C4-2B (cell line): ENCODE measurements around the gene SMAGP.

Experiments used
- ZFX ChIP-seq: fragments of 450-650 bp; IDR thresholded peaks from 2 replicates; pipeline ENCODE4 v1.6.1; 2017
- TF ChIP-seq, protein P1 (sequence below): fragments of 450-650 bp; conservative IDR thresholded peaks from 2 replicates; pipeline ENCODE4 v1.5.1; 2017; ENCODE audit warnings: mild to moderate bottlenecking

DNA sequence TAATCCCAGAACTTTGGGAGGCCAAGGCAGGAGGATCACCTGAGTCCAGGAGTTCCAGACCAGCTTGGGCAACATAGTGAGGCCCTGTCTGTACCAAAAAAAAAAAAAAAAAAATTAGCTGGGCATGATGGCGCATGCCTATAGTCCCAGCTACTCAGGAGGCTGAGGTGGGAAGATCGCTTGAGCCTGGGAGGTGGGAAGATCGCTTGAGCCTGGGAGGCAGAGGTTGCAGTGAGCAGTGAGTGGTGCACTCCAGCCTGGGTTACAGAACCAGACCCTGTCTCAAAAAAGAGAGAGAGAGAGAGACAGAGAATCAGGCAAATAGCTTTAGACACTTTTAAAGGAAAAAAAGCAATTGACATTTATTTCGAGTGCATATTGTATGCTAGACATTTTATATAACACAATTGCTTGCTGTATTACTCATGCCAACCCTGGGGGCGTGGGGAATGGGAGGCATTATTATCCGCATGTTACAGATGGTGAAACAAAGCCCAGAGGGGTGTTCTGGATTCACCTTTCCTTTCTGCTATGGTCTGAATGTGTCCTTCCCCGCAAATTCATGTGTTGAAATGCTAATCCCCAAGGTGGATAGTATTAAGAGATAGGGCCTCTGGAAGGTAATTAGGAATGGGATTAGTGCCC is 62.1 kb downstream of the SMAGP start:
- TF ChIP-seq, protein P1, sequence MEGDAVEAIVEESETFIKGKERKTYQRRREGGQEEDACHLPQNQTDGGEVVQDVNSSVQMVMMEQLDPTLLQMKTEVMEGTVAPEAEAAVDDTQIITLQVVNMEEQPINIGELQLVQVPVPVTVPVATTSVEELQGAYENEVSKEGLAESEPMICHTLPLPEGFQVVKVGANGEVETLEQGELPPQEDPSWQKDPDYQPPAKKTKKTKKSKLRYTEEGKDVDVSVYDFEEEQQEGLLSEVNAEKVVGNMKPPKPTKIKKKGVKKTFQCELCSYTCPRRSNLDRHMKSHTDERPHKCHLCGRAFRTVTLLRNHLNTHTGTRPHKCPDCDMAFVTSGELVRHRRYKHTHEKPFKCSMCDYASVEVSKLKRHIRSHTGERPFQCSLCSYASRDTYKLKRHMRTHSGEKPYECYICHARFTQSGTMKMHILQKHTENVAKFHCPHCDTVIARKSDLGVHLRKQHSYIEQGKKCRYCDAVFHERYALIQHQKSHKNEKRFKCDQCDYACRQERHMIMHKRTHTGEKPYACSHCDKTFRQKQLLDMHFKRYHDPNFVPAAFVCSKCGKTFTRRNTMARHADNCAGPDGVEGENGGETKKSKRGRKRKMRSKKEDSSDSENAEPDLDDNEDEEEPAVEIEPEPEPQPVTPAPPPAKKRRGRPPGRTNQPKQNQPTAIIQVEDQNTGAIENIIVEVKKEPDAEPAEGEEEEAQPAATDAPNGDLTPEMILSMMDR: no peak
- TF ChIP-seq ZFX: no peak
